GM12875 (cell line): Measurements from ENCODE around the gene RPA1.
"Not testable (repeated sequence)": the region's sequence is repeated elsewhere in the genome, so short reads cannot be mapped to it uniquely, and the experiment has no call there.

Source experiments
- H3K4me3 ChIP-seq: one replicate; pipeline ENCODE4 v1.5.1; 2011; ENCODE audit warnings: low read depth, low read length, control low read depth
- CTCF ChIP-seq: IDR thresholded peaks from 2 replicates; pipeline ENCODE4 v1.5.1; 2011; ENCODE audit warnings: low read depth, mild to moderate bottlenecking, control low read depth, inconsistent platforms, low read length, moderate library complexity, borderline replicate concordance; ENCODE audit not compliant: insufficient read depth

The RPA1 gene

GRCh38 chr17:1787301-1787902 is 42.4 kb upstream of the RPA1 start:
- H3K4me3 ChIP-seq, result no peak overlapping the region
- TF ChIP-seq CTCF, result no peak

- no peak for TF ChIP-seq CTCF
- no peak overlapping the region for H3K4me3 ChIP-seq
Observed at GRCh38 chr17:1789936-1790335, 39.9 kb upstream of the RPA1 start.

- H3K4me3 ChIP-seq, result no peak overlapping the region
- no peak for TF ChIP-seq CTCF
Observed at GRCh38 chr17:1792495-1793446, 37.0 kb upstream of the RPA1 start.

GRCh38 chr17:1793447-1793806 is 36.4 kb upstream of the RPA1 start:
- no peak overlapping the region for H3K4me3 ChIP-seq
- TF ChIP-seq CTCF, result no peak

- no peak overlapping the region for H3K4me3 ChIP-seq
- TF ChIP-seq CTCF, result no peak
Observed at GRCh38 chr17:1796800-1797199, 33.0 kb upstream of the RPA1 start.

- no peak for TF ChIP-seq CTCF
- H3K4me3 ChIP-seq, result no peak overlapping the region
Observed at GRCh38 chr17:1797323-1797722, 32.5 kb upstream of the RPA1 start.

- not testable (repeated sequence) for H3K4me3 ChIP-seq
Observed at GRCh38 chr17:1797846-1798245, 32.0 kb upstream of the RPA1 start.
